GM11168 (cell line): Measurements from ENCODE around the gene ZDBF2.
"Not testable (repeated sequence)": the region's sequence is repeated elsewhere in the genome, so short reads cannot be mapped to it uniquely, and the experiment has no call there.

Experiments used
- in situ Hi-C: fragments of 300-500 bp; cut with MboI; formaldehyde crosslinking; loops from one replicate; pipeline ENCODE4 v1.12.0; 2022; ENCODE audit warnings: low sequenced_read_pairs; ENCODE audit not compliant: unreplicated experiment

Gene ZDBF2

GRCh38 chr2:206311026-206311425 is 36.6 kb downstream of the ZDBF2 start:
- in situ Hi-C loops: no loop called here

DNA sequence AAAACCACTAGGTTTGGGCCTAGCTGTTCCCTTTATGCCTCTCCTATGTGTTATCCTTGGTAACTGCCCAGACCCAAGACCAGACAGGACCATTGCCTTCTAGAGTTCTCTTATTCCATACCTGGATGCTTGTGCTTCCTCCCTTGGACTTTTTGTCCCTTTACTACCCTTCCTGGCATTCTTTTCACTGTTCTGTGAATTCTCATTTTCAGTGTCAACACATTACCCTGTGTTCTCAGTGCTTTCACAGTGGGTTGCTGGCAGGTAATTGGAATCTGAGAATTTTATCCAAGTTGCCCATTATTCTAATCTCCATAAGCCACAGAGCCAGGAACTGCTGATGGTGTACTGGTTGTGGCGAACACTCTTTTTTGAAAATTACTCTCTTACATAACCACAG is 41.7 kb downstream of the ZDBF2 start:
- in situ Hi-C loops: no loop called here

DNA sequence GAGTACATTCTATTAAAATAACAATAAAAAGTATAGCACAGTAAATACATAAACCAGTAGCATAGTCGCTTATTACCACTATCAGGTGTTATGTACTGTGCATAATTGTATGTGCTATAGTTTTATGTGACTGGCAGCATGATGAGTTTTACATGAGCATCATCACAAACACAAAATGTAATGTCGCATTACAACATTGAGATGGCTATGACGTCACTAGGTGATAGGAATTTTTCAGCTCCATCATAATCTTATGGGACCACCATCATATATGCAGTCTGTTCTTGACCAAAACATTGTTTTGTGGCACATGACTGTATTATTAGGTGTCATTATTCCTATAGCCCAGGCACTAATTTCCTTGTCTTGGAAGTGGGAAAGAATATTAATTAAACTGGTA is 48.6 kb downstream of the ZDBF2 start:
- in situ Hi-C loops: no loop called here

DNA sequence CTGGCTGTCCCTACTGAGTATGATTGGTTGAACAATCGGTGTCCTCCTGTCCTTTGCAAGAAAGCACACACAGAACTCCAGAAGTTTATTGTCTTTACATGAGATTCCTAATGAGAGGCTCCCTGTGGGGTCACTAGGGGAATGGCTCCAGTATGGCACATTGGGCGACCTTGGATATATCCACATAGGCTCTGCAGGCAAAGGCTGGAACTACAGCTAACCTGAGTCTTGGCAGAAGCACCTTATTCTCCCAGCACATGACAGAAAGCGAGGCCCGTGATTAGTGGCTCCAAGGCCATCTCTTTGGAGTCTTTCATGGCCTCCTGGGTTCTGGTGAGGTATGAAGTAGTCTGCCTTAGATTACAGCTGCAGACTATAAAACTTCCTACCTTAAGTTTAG is 49.0 kb downstream of the ZDBF2 start:
- in situ Hi-C loops: no loop called here

DNA sequence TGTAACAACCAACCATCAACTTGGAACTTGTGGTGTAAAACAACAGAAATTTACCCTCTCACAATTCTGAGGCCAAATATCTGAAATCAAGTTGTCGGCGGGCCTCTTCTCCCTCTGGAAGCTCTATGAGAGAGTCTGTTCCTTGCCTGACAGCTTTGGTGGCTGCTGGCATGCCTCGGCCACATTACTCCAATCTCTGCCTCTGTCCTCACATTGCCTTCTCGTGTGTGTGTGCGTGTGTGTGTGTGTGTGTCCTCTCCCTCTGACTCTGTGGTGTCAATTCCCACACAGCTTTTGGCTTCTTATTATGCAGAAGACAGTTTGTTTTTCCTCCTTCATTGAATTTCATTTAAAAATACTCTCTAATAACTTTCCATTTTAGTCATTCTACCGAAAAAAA is 50.4 kb downstream of the ZDBF2 start:
- in situ Hi-C loops: no loop called here

- in situ Hi-C loops: no loop called here
These were observed 54.5 kb downstream of the ZDBF2 start for GRCh38 chr2:206328974-206329373.

- in situ Hi-C loops: no loop called here
These were observed 62.4 kb downstream of the ZDBF2 start for GRCh38 chr2:206336861-206337260.

GRCh38 chr2:206337956-206338355 is 63.5 kb downstream of the ZDBF2 start:
- in situ Hi-C loops: no loop called here

DNA sequence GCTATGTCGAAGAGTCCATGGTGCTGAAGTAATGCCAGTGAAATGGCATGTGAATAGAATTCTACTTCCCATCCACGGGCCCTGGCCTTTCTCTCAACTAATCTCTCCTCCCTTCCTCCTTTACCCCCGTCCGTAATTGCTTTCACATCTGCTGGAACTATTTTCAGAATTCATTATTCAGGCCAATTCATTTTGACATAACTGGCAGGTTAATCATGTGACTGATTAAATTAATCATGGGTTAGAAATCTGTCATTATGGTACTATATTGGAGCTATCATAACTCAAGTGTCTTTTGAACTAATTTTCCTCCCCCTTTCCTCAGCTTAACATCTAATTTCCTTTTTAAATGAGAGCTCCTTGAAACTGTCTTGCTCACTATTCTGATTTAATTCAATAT is 66.9 kb downstream of the ZDBF2 start:
- in situ Hi-C loops: no loop called here

GRCh38 chr2:206343144-206343543 is 68.7 kb downstream of the ZDBF2 start:
- in situ Hi-C loops: no loop called here

GRCh38 chr2:206343816-206344215 is 69.4 kb downstream of the ZDBF2 start:
- in situ Hi-C loops: no loop called here

DNA sequence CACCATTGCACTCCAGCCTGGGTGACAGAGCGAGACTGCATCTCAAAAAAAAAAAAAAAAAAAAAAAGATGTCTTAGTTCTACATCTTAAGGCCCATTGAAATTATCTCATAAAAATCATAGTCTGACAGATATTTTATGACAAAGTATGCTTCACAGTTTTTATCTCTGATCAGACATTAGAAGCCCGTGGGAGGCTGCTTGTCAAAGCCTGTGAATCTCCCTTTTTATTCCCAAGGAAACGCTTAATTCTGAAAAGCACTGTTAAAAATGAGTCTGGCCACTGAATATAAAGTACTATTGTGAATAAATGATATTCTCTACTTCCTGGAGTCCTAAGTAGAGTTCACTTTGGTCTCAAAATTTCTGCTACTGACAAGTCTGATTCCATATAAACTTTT is 71.1 kb downstream of the ZDBF2 start:
- in situ Hi-C loops: no loop called here

DNA sequence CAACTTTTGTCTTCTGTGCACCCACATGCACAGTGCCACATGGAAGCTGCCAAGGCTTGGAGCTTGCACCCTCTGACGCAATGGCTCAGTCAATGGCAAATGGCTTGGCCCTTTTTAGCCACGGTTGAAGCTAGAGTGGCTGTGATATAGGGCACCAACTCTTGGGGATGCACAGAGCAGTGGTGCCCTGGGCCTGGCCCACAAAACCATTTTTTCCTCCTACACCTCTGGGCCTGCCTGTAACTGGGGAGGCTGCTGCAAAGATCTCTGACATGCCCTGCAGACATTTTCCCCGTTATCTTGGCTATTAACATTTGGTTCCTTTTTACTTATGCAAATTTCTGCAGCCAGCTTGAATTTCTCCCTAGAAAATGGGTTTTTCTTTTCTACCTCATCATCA is 74.9 kb downstream of the ZDBF2 start:
- in situ Hi-C loops: no loop called here

GRCh38 chr2:206352571-206352970 is 78.1 kb downstream of the ZDBF2 start:
- in situ Hi-C loops: no loop called here

GRCh38 chr2:206353685-206354084 is 79.2 kb downstream of the ZDBF2 start:
- in situ Hi-C loops: no loop called here

- in situ Hi-C loops: no loop called here
These were observed 79.7 kb downstream of the ZDBF2 start for GRCh38 chr2:206354129-206354528.

DNA sequence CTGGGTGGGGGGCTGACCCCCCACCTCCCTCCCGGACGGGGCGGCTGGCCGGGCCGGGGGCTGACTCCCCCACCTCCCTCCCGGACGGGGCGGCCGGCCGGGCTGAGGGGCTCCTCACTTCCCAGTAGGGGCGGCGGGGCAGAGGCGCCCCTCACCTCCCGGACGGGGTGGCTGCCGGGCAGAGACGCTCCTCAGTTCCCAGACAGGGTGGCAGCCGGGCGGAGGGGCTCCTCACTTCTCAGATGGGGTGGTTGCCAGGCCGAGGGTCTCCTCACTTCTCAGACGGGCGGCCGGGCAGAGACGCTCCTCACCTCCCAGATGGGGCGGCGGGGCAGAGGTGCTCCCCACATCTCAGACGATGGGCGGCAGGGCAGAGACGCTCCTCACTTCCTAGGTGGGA is 82.4 kb downstream of the ZDBF2 start:
- in situ Hi-C loops: not testable (repeated sequence)

DNA sequence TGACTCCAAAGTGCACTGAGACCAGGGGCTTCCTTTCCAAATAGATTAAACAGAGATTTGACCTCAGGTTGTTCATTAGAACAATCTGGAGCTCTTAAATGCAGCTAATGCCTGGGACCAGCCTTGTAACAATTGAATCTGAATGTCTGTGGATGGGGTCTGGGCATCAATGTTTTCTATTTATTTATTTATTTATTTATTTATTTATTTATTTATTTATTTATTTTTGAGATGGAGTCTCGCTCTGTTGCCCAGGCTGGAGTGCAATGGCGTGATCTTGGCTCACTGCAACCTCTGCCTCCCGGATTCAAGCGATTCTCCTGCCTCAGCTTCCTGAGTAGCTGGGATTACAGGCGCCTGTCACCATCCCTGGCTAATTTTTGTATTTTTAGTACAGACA is 86.4 kb downstream of the ZDBF2 start:
- in situ Hi-C loops: not testable (repeated sequence)

DNA sequence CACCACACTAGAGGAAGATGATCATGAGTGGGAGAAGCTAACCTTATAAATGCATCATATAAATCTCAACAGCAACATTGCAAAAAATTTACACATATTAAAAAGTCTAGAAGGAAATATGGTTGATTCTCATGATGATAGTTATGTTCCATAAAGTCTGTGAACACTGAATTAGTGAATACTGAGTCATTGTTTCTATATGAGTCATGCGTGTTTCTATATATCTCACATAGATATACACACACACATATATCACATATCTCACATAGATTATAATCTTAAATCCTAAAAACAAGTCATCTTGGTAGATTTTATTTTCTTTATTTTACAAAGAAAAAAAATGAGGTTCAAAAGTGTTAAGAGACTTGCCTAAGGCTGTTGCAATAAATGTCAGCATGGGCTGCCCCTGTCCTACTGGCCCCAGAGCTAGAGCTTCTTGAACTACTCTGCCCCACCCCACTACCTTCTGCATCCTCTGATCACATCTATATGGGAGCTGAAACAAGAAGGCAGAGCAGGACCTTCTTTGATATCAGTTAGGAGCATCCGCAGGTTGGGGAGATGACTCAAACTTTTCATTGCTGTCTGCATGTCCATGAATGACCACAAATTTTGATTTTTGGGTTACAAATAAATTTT is 87.1 kb downstream of the ZDBF2 start:
- in situ Hi-C loops: no loop called here
